NB4 (cell line): ENCODE data around the gene ORAI3.

Source experiments
- DNase-seq: peaks from one replicate; pipeline ENCODE4 v3.0.0; 2010; ENCODE audit warnings: low read depth
- H3K4me3 ChIP-seq: one replicate; pipeline ENCODE4 v1.5.1; 2011; ENCODE audit warnings: mild to moderate bottlenecking, low read depth, low read length, moderate library complexity
- CTCF ChIP-seq: IDR thresholded peaks from one replicate; pipeline ENCODE4 v1.5.1; 2012; ENCODE audit warnings: low read depth, low read length
- MAX ChIP-seq: IDR thresholded peaks from 2 replicates; pipeline ENCODE4 v1.6.1; 2011; ENCODE audit warnings: low read depth, low read length
- MYC ChIP-seq: IDR thresholded peaks from 2 replicates; pipeline ENCODE4 v1.6.1; 2011; ENCODE audit warnings: low read depth, low read length
- POLR2A ChIP-seq: IDR thresholded peaks from 2 replicates; pipeline ENCODE4 v1.6.1; 2011; ENCODE audit warnings: mild to moderate bottlenecking; ENCODE audit not compliant: insufficient read length; ENCODE audit errors: extremely low read depth

The ORAI3 gene

GRCh38 chr16:30983289-30983889 is 34.5 kb downstream of the ORAI3 start:
- TF ChIP-seq MAX, result no peak
- TF ChIP-seq POLR2A, result no peak
- no peak for TF ChIP-seq MYC
- no peak overlapping the region for H3K4me3 ChIP-seq
- no peak for DNase-seq

DNA sequence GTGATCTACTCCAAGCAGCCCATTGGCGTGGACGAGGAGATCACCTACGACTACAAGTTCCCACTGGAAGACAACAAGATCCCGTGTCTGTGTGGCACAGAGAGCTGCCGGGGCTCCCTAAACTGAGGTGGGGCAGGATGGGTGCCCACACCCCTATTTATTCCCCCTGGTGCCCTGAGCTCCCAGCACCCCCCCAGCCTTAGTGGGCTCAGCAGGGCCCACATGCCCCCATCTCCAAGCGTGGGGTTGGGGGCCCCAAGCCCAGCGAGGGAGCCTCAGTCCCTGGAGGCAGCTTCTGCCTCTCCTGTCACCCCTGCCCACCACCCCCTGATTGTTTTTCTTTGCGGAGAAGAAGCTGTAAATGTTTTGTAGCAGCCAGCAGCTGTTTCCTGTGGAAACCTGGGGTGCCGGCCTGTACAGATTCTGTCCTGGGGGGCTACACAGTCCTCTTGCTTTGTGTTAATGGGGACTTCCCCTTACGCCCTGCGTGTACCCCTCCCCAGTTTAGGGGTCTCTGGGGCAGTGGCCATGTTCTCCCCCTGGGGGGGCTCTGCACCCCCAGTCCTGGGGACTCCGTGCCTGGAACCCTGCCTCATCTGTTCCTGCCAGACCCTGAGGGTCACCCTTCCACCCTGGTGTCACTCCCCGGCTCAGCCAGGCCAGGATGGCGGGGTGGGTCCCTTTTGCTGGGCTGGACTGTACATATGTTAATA is 35.2 kb downstream of the ORAI3 start:
- H3K4me3 ChIP-seq, result no peak overlapping the region
- no peak for TF ChIP-seq CTCF
- TF ChIP-seq MAX, result no peak
- no peak for TF ChIP-seq POLR2A
- TF ChIP-seq MYC, result no peak

DNA sequence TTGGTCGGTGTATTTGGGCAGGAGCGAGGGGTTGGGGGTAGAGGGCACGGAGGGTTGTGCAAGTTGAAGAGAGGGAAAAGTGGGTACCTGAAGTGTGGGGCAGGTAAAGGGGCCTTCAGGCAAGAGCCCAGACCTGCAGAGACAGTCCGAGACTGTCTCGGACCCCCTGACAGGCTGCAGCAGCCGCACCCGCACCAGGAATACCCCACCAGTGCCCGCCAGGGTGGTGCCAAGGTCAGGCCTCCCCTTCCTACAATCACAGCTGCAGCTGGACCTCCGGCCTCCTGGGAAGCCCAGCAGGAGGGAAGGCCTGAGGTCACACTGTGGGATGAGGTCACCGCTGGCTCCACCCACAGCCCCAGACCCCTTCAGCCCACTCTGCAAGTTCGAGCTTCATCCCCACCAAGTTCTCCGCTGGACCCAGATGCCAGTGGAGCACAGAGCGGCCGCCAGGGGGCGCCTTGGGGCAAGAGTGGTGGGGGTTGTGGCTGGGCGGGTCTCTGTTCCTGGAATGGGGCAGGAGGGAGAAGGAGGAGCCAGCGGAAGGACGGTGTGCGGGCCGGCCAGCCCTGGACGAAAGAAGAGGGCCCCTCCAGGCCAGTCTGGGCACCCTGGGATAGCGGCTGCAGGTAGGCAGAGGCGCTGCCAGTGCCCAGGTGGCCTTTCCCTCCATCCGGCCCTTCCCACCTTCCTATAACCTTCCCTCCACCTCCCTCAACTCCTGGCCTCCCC is 36.0 kb downstream of the ORAI3 start, which contains the start of gene HSD3B7:
TSS of gene HSD3B7 (plus strand) at position 539 of the 732 bp plus-strand sequence. CDS start 452 bp downstream, outside the sequence.
- peak; percentile 89 for TF ChIP-seq CTCF
- no peak for TF ChIP-seq POLR2A
- no peak; the same call in 1 of the 2 replicates for TF ChIP-seq MYC
- peak; percentile 37; the same call in 1 of the 2 replicates for TF ChIP-seq MAX
- H3K4me3 ChIP-seq, result no peak within 1 kb of the TSS

More for the DNA sequence above, 35.2 kb downstream of the ORAI3 start:
- DNase-seq, result no peak

DNA sequence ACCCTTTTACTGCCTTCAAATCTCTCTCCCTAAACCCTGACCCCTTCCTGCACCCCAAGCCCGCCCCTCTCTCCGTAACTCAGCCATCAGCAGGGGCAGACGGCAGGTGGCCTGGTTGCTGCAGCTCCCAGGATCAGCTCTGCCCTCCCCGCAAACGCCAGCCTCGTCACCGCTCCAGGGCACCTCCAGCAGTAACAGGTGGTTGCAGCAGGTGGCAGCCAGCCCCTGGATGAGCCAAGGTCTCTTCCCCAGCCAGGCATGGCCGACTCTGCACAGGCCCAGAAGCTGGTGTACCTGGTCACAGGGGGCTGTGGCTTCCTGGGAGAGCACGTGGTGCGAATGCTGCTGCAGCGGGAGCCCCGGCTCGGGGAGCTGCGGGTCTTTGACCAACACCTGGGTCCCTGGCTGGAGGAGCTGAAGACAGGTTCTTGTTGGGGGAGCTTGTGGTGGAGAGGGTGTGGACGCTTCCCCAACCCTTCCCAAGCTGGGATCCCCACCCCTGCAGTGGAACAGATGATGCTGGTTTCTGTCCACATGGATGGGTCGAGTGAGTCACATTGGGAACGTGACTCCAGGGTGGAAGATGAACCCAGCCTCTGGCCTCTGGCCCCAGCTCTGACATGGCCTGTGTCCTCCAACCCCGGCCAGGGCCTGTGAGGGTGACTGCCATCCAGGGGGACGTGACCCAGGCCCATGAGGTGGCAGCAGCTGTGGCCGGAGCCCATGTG is 36.7 kb downstream of the ORAI3 start:
- TF ChIP-seq POLR2A (no peak), MYC (no peak), CTCF (no peak), MAX (no peak)
- DNase-seq, result peak; percentile 38
- no peak overlapping the region for H3K4me3 ChIP-seq

More for the DNA sequence above, 36.0 kb downstream of the ORAI3 start, which contains the start of gene HSD3B7:
- peak; percentile 81 for DNase-seq

DNA sequence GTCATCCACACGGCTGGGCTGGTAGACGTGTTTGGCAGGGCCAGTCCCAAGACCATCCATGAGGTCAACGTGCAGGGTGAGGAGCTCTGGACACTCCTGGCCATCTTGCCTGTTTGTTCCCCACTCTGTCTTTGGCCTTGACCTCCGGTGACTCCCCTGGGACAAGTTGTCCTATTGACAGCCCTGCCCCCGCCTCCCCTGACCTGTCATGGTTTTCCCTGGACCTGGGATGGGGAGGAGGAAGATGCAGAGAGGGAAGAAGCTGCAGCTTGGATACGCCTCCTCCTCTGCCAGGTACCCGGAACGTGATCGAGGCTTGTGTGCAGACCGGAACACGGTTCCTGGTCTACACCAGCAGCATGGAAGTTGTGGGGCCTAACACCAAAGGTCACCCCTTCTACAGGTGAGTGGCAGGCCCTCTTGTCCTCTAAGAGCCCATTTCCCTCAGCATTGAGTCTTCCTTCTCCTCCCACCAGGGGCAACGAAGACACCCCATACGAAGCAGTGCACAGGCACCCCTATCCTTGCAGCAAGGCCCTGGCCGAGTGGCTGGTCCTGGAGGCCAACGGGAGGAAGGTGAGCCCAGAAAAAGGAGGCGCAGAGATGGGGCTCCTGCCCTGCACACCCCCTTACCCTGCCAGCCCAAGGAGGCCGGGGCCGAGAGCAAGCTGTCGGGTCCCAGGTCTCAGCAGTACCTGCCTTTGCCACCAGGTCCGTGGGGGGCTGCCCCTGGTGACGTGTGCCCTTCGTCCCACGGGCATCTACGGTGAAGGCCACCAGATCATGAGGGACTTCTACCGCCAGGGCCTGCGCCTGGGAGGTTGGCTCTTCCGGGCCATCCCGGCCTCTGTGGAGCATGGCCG is 37.5 kb downstream of the ORAI3 start:
- DNase-seq, result no peak
- no peak for TF ChIP-seq MYC
- TF ChIP-seq POLR2A, result no peak
- H3K4me3 ChIP-seq, result no peak overlapping the region

- DNase-seq, result no peak
- H3K4me3 ChIP-seq, result no peak overlapping the region
- TF ChIP-seq MYC (no peak), POLR2A (no peak), CTCF (no peak)
Measured at GRCh38 chr16:30987581-30988190, 38.8 kb downstream of the ORAI3 start.
